Breast epithelium (tissue), 4 donors: ENCODE measurements around the gene RGS12. TPM values are rescaled to one million over a fixed set of nuclear protein-coding genes. Genes with fewer than 3 reads are reported as not detected.
A peak's percentile ranks its signal among the peaks of the same experiment; 100 is the strongest.

Source experiments
- DNase-seq, 2 donors: peaks; one replicate each; pipeline ENCODE4 v3.0.0-alpha.2; 2019; ENCODE audit warnings: low spot score in 2 of 2
- H3K27ac ChIP-seq, 2 donors: fragments of 200-600 bp; sonication (generic) in 1 of 2; one replicate each; pipeline ENCODE4 v1.5.1; 2016 to 2019; ENCODE audit warnings: mild to moderate bottlenecking in 1 of 2
- H3K27me3 ChIP-seq, 2 donors: fragments of 200-600 bp; sonication (generic) in 1 of 2; one replicate each; pipeline versions ENCODE4 v1.5.1 to v1.6.0; 2017 to 2019; ENCODE audit warnings: control low read depth in 1 of 2, mild to moderate bottlenecking in 1 of 2
- H3K36me3 ChIP-seq: fragments of 200-600 bp; one replicate; pipeline ENCODE4 v1.5.1; 2019
- H3K4me1 ChIP-seq, 2 donors: fragments of 200-600 bp; sonication (generic); one replicate each; pipeline ENCODE4 v1.5.1; 2016 to 2019; ENCODE audit warnings: control low read depth in 1 of 2
- H3K4me3 ChIP-seq, 3 donors: fragments of 200-600 bp; sonication (generic); 1 replicate in 2 of 3; 2 replicates in 1 of 3; pipeline ENCODE4 v1.5.1; 2016 to 2019; ENCODE audit warnings: mild to moderate bottlenecking in 3 of 3, moderate library complexity in 2 of 3
- H3K9me3 ChIP-seq, 2 donors: fragments of 200-600 bp; sonication (generic) in 1 of 2; one replicate each; pipeline ENCODE4 v1.5.1; 2016 to 2019; ENCODE audit warnings: control low read depth in 1 of 2
- POLR2A ChIP-seq: fragments of 450-650 bp; IDR thresholded peaks from one replicate; pipeline ENCODE4 v1.6.1; 2016; ENCODE audit warnings: antibody characterized with exemption, mild to moderate bottlenecking, moderate library complexity
- POLR2AphosphoS5 ChIP-seq, 3 donors: sonication (generic); formaldehyde crosslinking; IDR thresholded peaks; one replicate each; pipeline ENCODE4 v1.6.1; 2017; ENCODE audit warnings: antibody characterized with exemption in 3 of 3
- intact Hi-C: fragments of 100-400 bp; cut with DNase I; formaldehyde crosslinking; loops from one replicate; pipeline ENCODE4 v1.15.1; 2023; ENCODE audit warnings: low total_unique reads
- total RNA-seq, 3 donors: library from RNA; depleted of rRNA; stranded (reverse); fragments of >200 nt; gene quantifications; one replicate each; pipeline ENCODE4 v1.1.0, GENCODE V29; 2016
- TF ChIP-seq, protein P1 (sequence below), 3 donors: fragments of 450-650 bp; IDR thresholded peaks; one replicate each; pipeline ENCODE4 v1.5.1; 2016 to 2017; ENCODE audit warnings: antibody characterized with exemption in 3 of 3, mild to moderate bottlenecking in 3 of 3, moderate library complexity in 3 of 3

Gene RGS12
- total RNA-seq, 3 donors from 2014 or later: 24.3 to 94.5 (median 29.9) TPM

DNA sequence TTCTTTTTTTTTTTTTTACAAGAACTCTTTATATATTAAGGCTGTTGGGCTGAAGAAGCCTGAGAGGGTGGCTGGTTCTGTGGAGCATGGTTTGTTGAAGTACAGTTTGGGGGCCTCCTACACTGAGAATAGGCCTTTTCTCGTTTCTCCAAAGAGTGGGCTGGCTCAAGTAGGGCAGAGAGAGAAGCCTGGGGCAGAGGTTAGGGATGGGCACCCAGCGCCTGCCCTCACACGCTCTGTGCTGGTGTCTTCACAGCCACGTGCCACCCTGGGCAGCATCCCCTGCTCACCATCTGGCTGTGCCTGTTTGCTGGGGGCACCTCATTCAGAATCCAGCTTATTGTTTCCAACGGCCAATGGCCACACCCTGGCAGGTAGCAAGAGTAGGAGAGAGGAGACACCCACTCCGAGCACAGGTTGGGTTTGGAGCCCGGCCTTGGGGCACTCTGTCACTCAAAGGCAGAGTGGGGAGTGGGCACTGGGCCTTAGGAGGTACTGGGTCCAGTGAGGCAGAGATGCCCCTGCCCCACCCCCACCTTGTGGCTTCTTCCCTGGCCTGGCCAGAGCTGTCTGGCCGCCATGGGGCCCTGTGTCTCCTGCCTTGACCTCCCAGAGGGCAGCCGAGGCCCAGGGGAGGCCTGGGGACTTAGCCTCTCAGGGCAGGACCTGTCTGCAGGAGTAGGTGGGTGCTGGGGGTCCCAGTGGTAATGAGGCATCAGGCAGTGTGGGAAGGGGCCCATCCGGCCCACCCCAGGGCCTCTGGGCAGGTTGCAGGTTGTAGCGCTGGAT, 40.9 kb upstream of the RGS12 start:
- no peak for DNase-seq

DNA sequence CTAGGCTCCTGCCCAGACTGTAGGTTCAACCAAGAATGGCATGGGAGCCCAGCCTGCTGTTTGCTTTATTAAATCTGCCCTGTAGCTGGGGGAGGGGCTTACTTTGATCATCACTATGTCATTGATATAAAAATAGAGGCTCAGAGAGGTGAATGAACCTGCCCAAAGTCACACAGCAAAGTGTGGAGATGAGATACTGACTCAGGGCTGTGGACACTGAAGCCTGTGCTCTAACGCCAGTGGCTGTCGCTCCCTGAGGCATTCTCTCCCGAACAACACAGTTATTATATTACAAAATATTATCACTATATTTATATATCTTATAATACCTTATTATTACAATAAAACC, 40.4 kb upstream of the RGS12 start:
- Histone ChIP-seq H3K27ac (no peak overlapping the region), H3K27me3 (no peaks in the 10 kb centered on the region), H3K36me3 (no peaks in the 10 kb centered on the region), H3K9me3 (no peaks in the 10 kb centered on the region), H3K4me1 (no peaks in the 10 kb centered on the region), H3K4me3 (no peak overlapping the region)
- no peak for TF ChIP-seq POLR2AphosphoS5 (IDR thresholded peaks at IDR 0.05)
- TF ChIP-seq, protein P1, sequence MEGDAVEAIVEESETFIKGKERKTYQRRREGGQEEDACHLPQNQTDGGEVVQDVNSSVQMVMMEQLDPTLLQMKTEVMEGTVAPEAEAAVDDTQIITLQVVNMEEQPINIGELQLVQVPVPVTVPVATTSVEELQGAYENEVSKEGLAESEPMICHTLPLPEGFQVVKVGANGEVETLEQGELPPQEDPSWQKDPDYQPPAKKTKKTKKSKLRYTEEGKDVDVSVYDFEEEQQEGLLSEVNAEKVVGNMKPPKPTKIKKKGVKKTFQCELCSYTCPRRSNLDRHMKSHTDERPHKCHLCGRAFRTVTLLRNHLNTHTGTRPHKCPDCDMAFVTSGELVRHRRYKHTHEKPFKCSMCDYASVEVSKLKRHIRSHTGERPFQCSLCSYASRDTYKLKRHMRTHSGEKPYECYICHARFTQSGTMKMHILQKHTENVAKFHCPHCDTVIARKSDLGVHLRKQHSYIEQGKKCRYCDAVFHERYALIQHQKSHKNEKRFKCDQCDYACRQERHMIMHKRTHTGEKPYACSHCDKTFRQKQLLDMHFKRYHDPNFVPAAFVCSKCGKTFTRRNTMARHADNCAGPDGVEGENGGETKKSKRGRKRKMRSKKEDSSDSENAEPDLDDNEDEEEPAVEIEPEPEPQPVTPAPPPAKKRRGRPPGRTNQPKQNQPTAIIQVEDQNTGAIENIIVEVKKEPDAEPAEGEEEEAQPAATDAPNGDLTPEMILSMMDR (IDR thresholded peaks at IDR 0.05): no peak
- TF ChIP-seq POLR2A: no peak
- intact Hi-C loops: no loop called here
- DNase-seq: no peak

More for the DNA sequence above, 40.9 kb upstream of the RGS12 start:
- Histone ChIP-seq H3K27me3 (no peaks in the 10 kb centered on the region), H3K4me3 (no peak overlapping the region), H3K36me3 (no peaks in the 10 kb centered on the region), H3K9me3 (no peaks in the 10 kb centered on the region), H3K27ac (no peak overlapping the region), H3K4me1 (no peaks in the 10 kb centered on the region)
- TF ChIP-seq POLR2AphosphoS5 (IDR thresholded peaks at IDR 0.05) (no peak), POLR2A (no peak)
- TF ChIP-seq, protein P1 (IDR thresholded peaks at IDR 0.05): no peak
- intact Hi-C loops: no loop called here

DNA sequence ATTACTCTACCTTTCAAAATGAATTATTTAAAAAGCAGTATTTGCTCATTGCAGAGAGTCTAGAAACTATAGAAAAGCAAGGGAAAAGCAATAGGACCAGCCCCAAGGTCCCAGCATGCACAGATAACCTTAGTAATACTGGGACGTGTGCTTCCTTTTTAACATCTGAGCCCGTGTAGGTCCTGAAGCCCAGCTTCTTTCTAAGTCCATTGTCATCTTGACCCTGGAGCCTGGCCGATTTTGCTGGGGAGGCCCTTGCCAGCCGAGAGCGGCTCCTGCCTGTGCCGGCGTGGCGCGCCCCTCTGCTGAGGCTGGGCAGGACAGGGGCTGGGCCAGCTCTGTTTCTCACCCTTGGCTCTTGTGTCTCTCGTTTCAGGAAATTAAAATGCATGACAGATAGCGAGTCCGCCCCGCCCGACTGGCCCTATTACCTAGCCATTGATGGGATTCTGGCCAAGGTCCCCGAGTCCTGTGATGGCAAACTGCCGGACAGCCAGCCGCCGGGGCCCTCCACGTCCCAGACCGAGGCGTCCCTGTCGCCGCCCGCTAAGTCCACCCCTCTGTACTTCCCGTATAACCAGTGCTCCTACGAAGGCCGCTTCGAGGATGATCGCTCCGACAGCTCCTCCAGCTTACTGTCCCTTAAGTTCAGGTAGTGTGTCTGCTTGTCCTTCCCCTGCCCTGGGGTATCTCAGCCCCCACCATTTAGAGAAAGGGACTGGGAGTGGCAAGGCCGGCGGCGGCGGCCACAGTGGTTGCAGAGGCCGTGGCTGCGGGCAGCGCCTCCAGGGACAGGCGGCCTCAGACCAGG, 39.8 kb upstream of the RGS12 start:
- H3K27me3 ChIP-seq: no peaks in the 10 kb centered on the region
- H3K9me3 ChIP-seq: no peaks in the 10 kb centered on the region
- no peak overlapping the region for H3K27ac ChIP-seq
- intact Hi-C loops: no loop called here
- no peak for DNase-seq
- TF ChIP-seq POLR2A: no peak
- TF ChIP-seq POLR2AphosphoS5 (IDR thresholded peaks at IDR 0.05): no peak
- TF ChIP-seq, protein P1 (IDR thresholded peaks at IDR 0.05): no peak
- no peak overlapping the region for H3K4me3 ChIP-seq
- no peaks in the 10 kb centered on the region for H3K36me3 ChIP-seq
- no peaks in the 10 kb centered on the region for H3K4me1 ChIP-seq

DNA sequence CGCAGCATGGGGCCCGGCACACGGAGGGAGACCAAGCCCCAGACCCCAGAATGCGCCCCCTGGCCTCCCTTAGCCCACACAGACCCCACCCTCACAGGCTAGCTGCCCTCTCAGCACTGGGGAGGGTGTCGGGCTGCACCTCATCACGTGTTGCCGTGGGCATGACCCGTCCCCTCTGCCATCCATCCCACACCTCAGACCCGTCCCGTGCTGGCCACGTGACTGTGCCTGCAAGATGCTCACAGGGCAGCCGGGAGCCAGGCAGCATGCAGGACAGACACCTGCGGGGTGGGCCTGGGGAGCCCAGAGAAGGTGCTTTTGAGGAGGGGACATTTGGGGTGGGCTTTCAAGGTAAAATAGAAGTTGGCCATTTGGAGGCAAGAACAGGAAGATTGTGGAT, 39.0 kb upstream of the RGS12 start:
- Histone ChIP-seq H3K9me3 (no peaks in the 10 kb centered on the region), H3K27me3 (no peaks in the 10 kb centered on the region), H3K27ac (no peak overlapping the region), H3K4me3 (no peak overlapping the region), H3K4me1 (no peaks in the 10 kb centered on the region), H3K36me3 (no peaks in the 10 kb centered on the region)
- intact Hi-C loops: no loop called here
- TF ChIP-seq POLR2A (no peak), POLR2AphosphoS5 (IDR thresholded peaks at IDR 0.05) (no peak)
- TF ChIP-seq, protein P1 (IDR thresholded peaks at IDR 0.05): no peak
- DNase-seq: peak in 1 of 2 donors; percentile 40
